SK-N-SH (cell line): ENCODE data around the gene LCN10. TPM values are rescaled to one million over a fixed set of nuclear protein-coding genes. Genes with fewer than 3 reads are reported as not detected.

ENCODE experiments used
- CTCF ChIA-PET: fragments of 300-600, 350-600 bp; formaldehyde crosslinking; extraction: SDS; loops from one replicate; lab custom pipeline; 2021; lab: Yijun Ruan, JAX
- POLR2A ChIA-PET: fragments of 350-600 bp; sonication (Branson Sonifier 250); formaldehyde crosslinking; extraction: SDS; loops from one replicate; lab custom pipeline; 2020; ENCODE audit warnings: antibody characterized with exemption, inconsistent platforms; lab: Yijun Ruan, JAX
- DNase-seq: peaks from one replicate; pipeline ENCODE4 v3.0.0; 2012
- H2AFZ ChIP-seq: fragments of 200-600 bp; sonication (generic); 2 replicates; pipeline ENCODE4 v1.8.1; 2016; ENCODE audit warnings: antibody characterized with exemption, mild to moderate bottlenecking, low read depth
- H3F3A ChIP-seq: fragments of 200-600 bp; sonication (generic); replicated peaks from 2 replicates; pipeline ENCODE3; 2016; ENCODE audit warnings: antibody characterized with exemption, mild to moderate bottlenecking; ENCODE audit not compliant: insufficient read depth
- H3K27ac ChIP-seq, 2 experiments: fragments of 200-500 bp in 1 of 2; fragments of 200-600 bp in 1 of 2; sonication (Bioruptor generic) in 1 of 2; sonication (generic), shearing (Covaris generic) in 1 of 2; 2 replicates each; pipeline versions ENCODE4 v1.5.1 to v1.6.1; 2014 to 2016; ENCODE audit warnings: low read depth in 2 of 2, inconsistent platforms in 1 of 2, low read length in 1 of 2, mild to moderate bottlenecking in 1 of 2, mixed read lengths in 1 of 2
- H3K27me3 ChIP-seq: fragments of 200-600 bp; sonication (generic), shearing (Covaris generic); 2 replicates; pipeline ENCODE4 v1.6.1; 2016; ENCODE audit warnings: mixed run types; ENCODE audit not compliant: insufficient read depth
- H3K36me3 ChIP-seq, 2 experiments: fragments of 200-500 bp in 1 of 2; fragments of 200-600 bp in 1 of 2; sonication (Bioruptor generic) in 1 of 2; sonication (generic) in 1 of 2; replicated peaks in 1 of 2; 2 replicates each; pipeline versions ENCODE3 to v1.5.1; 2014 to 2016; ENCODE audit warnings: low read length in 1 of 2, mild to moderate bottlenecking in 1 of 2; ENCODE audit not compliant: insufficient read depth in 2 of 2, control insufficient read depth in 1 of 2
- H3K4me1 ChIP-seq, 2 experiments: fragments of 200-500 bp in 1 of 2; fragments of 200-600 bp in 1 of 2; sonication (Bioruptor generic) in 1 of 2; sonication (generic), shearing (Covaris generic) in 1 of 2; 2 replicates each; pipeline versions ENCODE4 v1.5.1 to v1.6.1; 2014 to 2016; ENCODE audit warnings: low read depth in 1 of 2, low read length in 1 of 2, mixed run types in 1 of 2; ENCODE audit not compliant: insufficient read depth in 2 of 2, control insufficient read depth in 1 of 2
- H3K4me2 ChIP-seq: fragments of 200-600 bp; sonication (generic), shearing (Covaris generic); 2 replicates; pipeline ENCODE4 v1.6.1; 2017; ENCODE audit warnings: mixed run types
- H3K4me3 ChIP-seq, 2 experiments: fragments of 200-500 bp in 1 of 2; fragments of 200-600 bp in 1 of 2; sonication (Bioruptor generic) in 1 of 2; sonication (generic), shearing (Covaris generic) in 1 of 2; 2 replicates each; pipeline versions ENCODE4 v1.5.1 to v1.8.1; 2014 to 2016; ENCODE audit warnings: low read depth in 2 of 2, inconsistent platforms in 1 of 2, low read length in 1 of 2, mild to moderate bottlenecking in 1 of 2, mixed read lengths in 1 of 2, moderate library complexity in 1 of 2
- H3K79me2 ChIP-seq: fragments of 200-600 bp; sonication (generic); 2 replicates; pipeline ENCODE4 v1.8.1; 2017; ENCODE audit warnings: mild to moderate bottlenecking; ENCODE audit not compliant: insufficient read depth
- H3K9ac ChIP-seq: fragments of 200-600 bp; sonication (generic); 2 replicates; pipeline ENCODE4 v1.6.1; 2017; ENCODE audit warnings: mixed run types
- H3K9me2 ChIP-seq: fragments of 200-600 bp; sonication (generic); 2 replicates; pipeline ENCODE4 v1.6.1; 2017; ENCODE audit warnings: mixed run types
- H3K9me3 ChIP-seq: fragments of 200-600 bp; sonication (generic); 2 replicates; pipeline ENCODE4 v1.6.1; 2017; ENCODE audit warnings: mixed run types, mild to moderate bottlenecking, moderate library complexity
- H4K20me1 ChIP-seq: fragments of 200-600 bp; sonication (generic); 2 replicates; pipeline ENCODE4 v1.6.1; 2017; ENCODE audit warnings: mild to moderate bottlenecking, mixed run types; ENCODE audit not compliant: insufficient read depth
- CHD2 ChIP-seq: fragments of 150-350 bp; IDR thresholded peaks from 2 replicates; pipeline ENCODE4 v1.6.1; 2018; ENCODE audit warnings: low read length; ENCODE audit not compliant: partially characterized antibody
- EZH2phosphoT487 ChIP-seq: fragments of 200-600 bp; sonication (generic); IDR thresholded peaks from 2 replicates; pipeline ENCODE4 v1.6.1; 2017; ENCODE audit warnings: low read depth, mixed run types, mild to moderate bottlenecking, antibody characterized with exemption, moderate library complexity, borderline replicate concordance
- FOSL2 ChIP-seq: IDR thresholded peaks from 2 replicates; pipeline ENCODE4 v1.4.0; 2012; ENCODE audit warnings: low read depth, mild to moderate bottlenecking, moderate library complexity, borderline replicate concordance
- FOXJ3 ChIP-seq: sonication (generic); formaldehyde crosslinking; IDR thresholded peaks from 2 replicates; pipeline ENCODE4 v1.5.1; 2020; ENCODE audit warnings: mild to moderate bottlenecking, missing genetic modification reagents
- GABPA ChIP-seq: IDR thresholded peaks from 2 replicates; pipeline ENCODE4 v1.4.0; 2012; ENCODE audit warnings: low read depth, mild to moderate bottlenecking
- MXI1 ChIP-seq: IDR thresholded peaks from 2 replicates; pipeline ENCODE4 v1.6.1; 2012; ENCODE audit warnings: mild to moderate bottlenecking, low read depth, low read length, improper control_type of control experiment
- NFIC ChIP-seq: IDR thresholded peaks from 2 replicates; pipeline ENCODE4 v1.4.0; 2012; ENCODE audit warnings: borderline replicate concordance
- NRF1 ChIP-seq: IDR thresholded peaks from 2 replicates; pipeline ENCODE4 v1.6.1; 2012; ENCODE audit warnings: low read depth, mild to moderate bottlenecking, low read length
- POLR2AphosphoS5 ChIP-seq: IDR thresholded peaks from 2 replicates; pipeline ENCODE4 v1.6.1; 2012; ENCODE audit warnings: low read depth, low read length
- RAD21 ChIP-seq: IDR thresholded peaks from 2 replicates; pipeline ENCODE4 v1.6.1; 2012; ENCODE audit warnings: mild to moderate bottlenecking, low read length
- RFX5 ChIP-seq: IDR thresholded peaks from 2 replicates; pipeline ENCODE4 v1.6.1; 2012; ENCODE audit warnings: mild to moderate bottlenecking, improper control_type of control experiment, low read length
- RXRA ChIP-seq: IDR thresholded peaks from 2 replicates; pipeline ENCODE4 v1.4.0; 2012; ENCODE audit warnings: low read depth, mild to moderate bottlenecking, borderline replicate concordance
- TAF1 ChIP-seq: IDR thresholded peaks from 2 replicates; pipeline ENCODE4 v1.6.1; 2012; ENCODE audit warnings: low read depth, mild to moderate bottlenecking, low read length, moderate library complexity, borderline replicate concordance
- TCF12 ChIP-seq: IDR thresholded peaks from 2 replicates; pipeline ENCODE4 v1.4.0; 2012
- TEAD4 ChIP-seq: IDR thresholded peaks from 2 replicates; pipeline ENCODE4 v1.4.0; 2012; ENCODE audit warnings: mild to moderate bottlenecking, borderline replicate concordance; ENCODE audit not compliant: insufficient read depth
- WGBS: methylation state at CpG from one replicate; pipeline ENCODE4 v1.1.6; 2017; ENCODE audit warnings: low lambda C conversion rate; 5-methylcytosine and 5-hydroxymethylcytosine counted together
- polyA plus RNA-seq, 3 experiments: library from polyadenylated mRNA; depleted of rRNA; stranded (reverse); fragments of >200 nt; gene quantifications; 2 replicates each; pipeline ENCODE4 v1.2.3, GENCODE V29; 2012
- TF ChIP-seq, protein P1 (sequence below): IDR thresholded peaks from 2 replicates; pipeline ENCODE4 v1.4.0; 2012; ENCODE audit warnings: low read depth, borderline replicate concordance
- TF ChIP-seq, protein P2 (sequence below): IDR thresholded peaks from 2 replicates; pipeline ENCODE4; 2012
- TF ChIP-seq, protein P3 (sequence below): IDR thresholded peaks from 2 replicates; pipeline ENCODE4 v1.4.0; 2012; ENCODE audit warnings: low read depth
- TF ChIP-seq, protein P4 (sequence below): IDR thresholded peaks from 2 replicates; pipeline ENCODE4 v1.4.0; 2012; ENCODE audit warnings: low read depth, borderline replicate concordance
- TF ChIP-seq, protein P5 (sequence below): IDR thresholded peaks from 2 replicates; pipeline ENCODE4 v1.6.1; 2012; ENCODE audit warnings: mild to moderate bottlenecking, low read depth, low read length, moderate library complexity

The LCN10 gene
- polyA plus RNA-seq, 1 of the 3 experiments (the other 2 are of a cell fraction), result not detected

DNA sequence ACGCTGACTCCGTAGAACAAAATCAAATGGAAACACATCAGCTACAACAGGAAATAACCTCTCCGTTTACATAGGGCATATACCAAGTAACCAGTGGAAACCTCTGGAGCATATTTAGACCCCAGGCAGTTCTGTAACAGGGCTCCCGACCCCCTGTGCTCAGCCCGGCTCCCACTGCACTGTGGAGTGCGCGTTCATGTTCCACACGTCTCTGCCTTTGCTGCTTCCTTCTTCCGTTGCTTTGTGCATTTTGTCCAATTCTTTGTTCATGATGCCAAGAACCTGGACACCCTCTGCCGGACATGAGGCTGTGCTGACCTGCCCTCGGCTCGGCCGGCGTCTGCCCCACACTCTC is 49.6 kb downstream of the LCN10 start:
- 85% methylated on average over 14 of the region's 14 CpGs for WGBS
- no peaks in the 10 kb centered on the region for H3K36me3 ChIP-seq
- no peak overlapping the region for H3K27ac ChIP-seq
- no peaks in the 10 kb centered on the region for H3K27me3 ChIP-seq
- POLR2A ChIA-PET, result no interaction called here
- H3K9me2 ChIP-seq, result no peaks in the 10 kb centered on the region
- no peak overlapping the region for H3K9ac ChIP-seq
- CTCF ChIA-PET, result interaction anchor here (3.2 kb wide), 1 partner anchor 47 kb away, joined by 8 read pairs; no protein-coding TSS in a partner anchor
- no peak for DNase-seq
- no peaks in the 10 kb centered on the region for H3F3A ChIP-seq
- no peak overlapping the region for H3K4me2 ChIP-seq
- peaks cover 0 to 27% of the 10 kb centered on the region in 2 experiments; a peak in 1 of 4 replicates for H3K4me1 ChIP-seq
- no peak overlapping the region for H3K4me3 ChIP-seq
- TF ChIP-seq NFIC, result no peak
- no peak for TF ChIP-seq POLR2AphosphoS5
- no peak for TF ChIP-seq FOSL2
- TF ChIP-seq TEAD4, result no peak
- no peak for TF ChIP-seq RFX5
- no peak for TF ChIP-seq MXI1
- TF ChIP-seq, protein P1, sequence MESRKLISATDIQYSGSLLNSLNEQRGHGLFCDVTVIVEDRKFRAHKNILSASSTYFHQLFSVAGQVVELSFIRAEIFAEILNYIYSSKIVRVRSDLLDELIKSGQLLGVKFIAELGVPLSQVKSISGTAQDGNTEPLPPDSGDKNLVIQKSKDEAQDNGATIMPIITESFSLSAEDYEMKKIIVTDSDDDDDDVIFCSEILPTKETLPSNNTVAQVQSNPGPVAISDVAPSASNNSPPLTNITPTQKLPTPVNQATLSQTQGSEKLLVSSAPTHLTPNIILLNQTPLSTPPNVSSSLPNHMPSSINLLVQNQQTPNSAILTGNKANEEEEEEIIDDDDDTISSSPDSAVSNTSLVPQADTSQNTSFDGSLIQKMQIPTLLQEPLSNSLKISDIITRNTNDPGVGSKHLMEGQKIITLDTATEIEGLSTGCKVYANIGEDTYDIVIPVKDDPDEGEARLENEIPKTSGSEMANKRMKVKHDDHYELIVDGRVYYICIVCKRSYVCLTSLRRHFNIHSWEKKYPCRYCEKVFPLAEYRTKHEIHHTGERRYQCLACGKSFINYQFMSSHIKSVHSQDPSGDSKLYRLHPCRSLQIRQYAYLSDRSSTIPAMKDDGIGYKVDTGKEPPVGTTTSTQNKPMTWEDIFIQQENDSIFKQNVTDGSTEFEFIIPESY, result no peak
- TF ChIP-seq TAF1, result no peak
- TF ChIP-seq NRF1, result no peak
- TF ChIP-seq FOXJ3 (CRISPR knock-in tag), result no peak
- TF ChIP-seq RXRA, result no peak
- TF ChIP-seq, protein P2, sequence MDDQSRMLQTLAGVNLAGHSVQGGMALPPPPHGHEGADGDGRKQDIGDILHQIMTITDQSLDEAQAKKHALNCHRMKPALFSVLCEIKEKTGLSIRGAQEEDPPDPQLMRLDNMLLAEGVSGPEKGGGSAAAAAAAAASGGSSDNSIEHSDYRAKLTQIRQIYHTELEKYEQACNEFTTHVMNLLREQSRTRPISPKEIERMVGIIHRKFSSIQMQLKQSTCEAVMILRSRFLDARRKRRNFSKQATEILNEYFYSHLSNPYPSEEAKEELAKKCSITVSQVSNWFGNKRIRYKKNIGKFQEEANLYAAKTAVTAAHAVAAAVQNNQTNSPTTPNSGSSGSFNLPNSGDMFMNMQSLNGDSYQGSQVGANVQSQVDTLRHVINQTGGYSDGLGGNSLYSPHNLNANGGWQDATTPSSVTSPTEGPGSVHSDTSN, result no peak
- TF ChIP-seq CHD2, result no peak
- no peak for TF ChIP-seq TCF12
- TF ChIP-seq, protein P3, sequence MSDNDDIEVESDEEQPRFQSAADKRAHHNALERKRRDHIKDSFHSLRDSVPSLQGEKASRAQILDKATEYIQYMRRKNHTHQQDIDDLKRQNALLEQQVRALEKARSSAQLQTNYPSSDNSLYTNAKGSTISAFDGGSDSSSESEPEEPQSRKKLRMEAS, result no peak
- TF ChIP-seq, protein P4, sequence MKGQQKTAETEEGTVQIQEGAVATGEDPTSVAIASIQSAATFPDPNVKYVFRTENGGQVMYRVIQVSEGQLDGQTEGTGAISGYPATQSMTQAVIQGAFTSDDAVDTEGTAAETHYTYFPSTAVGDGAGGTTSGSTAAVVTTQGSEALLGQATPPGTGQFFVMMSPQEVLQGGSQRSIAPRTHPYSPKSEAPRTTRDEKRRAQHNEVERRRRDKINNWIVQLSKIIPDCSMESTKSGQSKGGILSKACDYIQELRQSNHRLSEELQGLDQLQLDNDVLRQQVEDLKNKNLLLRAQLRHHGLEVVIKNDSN, result no peak
- no peak for TF ChIP-seq GABPA
- no peak for TF ChIP-seq EZH2phosphoT487
- TF ChIP-seq, protein P5, sequence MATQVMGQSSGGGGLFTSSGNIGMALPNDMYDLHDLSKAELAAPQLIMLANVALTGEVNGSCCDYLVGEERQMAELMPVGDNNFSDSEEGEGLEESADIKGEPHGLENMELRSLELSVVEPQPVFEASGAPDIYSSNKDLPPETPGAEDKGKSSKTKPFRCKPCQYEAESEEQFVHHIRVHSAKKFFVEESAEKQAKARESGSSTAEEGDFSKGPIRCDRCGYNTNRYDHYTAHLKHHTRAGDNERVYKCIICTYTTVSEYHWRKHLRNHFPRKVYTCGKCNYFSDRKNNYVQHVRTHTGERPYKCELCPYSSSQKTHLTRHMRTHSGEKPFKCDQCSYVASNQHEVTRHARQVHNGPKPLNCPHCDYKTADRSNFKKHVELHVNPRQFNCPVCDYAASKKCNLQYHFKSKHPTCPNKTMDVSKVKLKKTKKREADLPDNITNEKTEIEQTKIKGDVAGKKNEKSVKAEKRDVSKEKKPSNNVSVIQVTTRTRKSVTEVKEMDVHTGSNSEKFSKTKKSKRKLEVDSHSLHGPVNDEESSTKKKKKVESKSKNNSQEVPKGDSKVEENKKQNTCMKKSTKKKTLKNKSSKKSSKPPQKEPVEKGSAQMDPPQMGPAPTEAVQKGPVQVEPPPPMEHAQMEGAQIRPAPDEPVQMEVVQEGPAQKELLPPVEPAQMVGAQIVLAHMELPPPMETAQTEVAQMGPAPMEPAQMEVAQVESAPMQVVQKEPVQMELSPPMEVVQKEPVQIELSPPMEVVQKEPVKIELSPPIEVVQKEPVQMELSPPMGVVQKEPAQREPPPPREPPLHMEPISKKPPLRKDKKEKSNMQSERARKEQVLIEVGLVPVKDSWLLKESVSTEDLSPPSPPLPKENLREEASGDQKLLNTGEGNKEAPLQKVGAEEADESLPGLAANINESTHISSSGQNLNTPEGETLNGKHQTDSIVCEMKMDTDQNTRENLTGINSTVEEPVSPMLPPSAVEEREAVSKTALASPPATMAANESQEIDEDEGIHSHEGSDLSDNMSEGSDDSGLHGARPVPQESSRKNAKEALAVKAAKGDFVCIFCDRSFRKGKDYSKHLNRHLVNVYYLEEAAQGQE, result no peak
- no peak for TF ChIP-seq RAD21
- TF ChIP-seq, all 33 proteins: peak for 0
- H3K9me3 ChIP-seq, result no peaks in the 10 kb centered on the region
- no peak overlapping the region for H2AFZ ChIP-seq
- H4K20me1 ChIP-seq, result no peaks in the 10 kb centered on the region
- no peaks in the 10 kb centered on the region for H3K79me2 ChIP-seq
